ENCODE results near the gene SH3PXD2A.

SH3PXD2A gene

DNA sequence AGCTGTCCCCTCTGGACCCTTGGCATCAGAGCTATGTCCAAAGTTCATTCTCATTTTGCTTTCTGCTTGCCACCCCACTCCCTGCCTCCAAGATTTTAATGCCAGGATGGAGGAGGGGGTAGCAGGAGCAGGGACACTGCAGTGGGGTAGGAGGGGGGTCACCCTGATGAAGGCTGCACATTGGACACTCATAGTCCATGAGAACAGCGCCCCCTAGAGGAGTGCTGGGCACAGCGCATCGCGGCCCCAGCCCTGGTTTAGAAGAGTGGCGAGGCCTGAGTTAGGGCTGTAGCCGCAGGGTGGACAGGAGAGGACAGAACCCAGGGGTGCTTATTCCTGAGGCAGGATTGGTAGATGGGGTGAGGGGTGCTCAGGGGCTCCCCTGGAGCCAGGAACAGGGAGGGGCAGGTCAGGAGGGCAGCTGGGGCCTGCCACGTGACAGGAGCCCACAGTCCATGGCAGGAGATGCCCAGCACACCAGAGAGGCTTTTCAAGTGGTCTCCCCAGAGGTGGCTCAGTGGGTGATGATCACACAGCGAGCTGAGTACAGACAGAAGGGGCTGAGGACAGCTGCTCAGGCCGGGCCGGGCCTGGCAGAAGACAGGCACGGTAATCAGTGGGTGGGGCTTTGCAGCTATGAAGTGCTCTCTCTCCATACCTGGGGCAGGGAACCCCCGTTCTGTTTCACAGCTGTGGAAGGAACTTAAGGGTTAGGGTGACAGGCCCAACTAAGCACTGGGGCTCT, 290.4 kb downstream of the SH3PXD2A start:
- no peak overlapping the region for H3K27ac ChIP-seq (ENCODE audit: extremely low read depth, low read depth, low read length)
- POLR2A ChIA-PET, result no interaction called here

DNA sequence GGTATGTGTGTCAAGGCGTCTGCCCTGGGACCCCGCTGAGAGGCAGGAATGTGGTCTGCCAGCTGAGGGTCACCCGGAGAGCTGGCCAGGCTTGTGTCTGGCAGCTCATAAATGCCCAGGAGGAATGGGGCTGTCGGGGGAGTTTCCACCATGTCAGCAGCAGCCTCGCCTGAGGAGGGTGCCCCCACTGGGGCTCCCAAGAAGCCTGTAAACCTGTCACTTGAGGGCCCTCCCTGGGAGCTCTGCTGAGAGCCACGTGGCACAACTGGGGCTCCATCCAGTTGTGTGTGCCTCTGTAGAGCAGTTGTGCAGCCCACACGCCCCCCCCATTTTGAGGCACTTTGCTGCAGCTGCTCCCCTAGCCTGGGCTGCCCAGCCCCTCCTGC, 291.3 kb downstream of the SH3PXD2A start:
- no peak overlapping the region for H3K27ac ChIP-seq (ENCODE audit: extremely low read depth, low read depth, low read length)
- ChIA-PET POLR2A (no interaction called here), CTCF (interaction anchor here (0.6 to 3.6 kb wide), 32 partner anchors 9 to 729 kb away, joined by 3 to 41 read pairs (median 4); partner anchors contain the start of genes ATP5MK, CALHM3, NEURL1 and PDCD11)
- no peaks in the 10 kb centered on the region for H3K4me1 ChIP-seq (ENCODE audit: control insufficient read depth, insufficient read depth, low read length)
- H3K9me3 ChIP-seq (ENCODE audit: control insufficient read depth, insufficient read depth, low read depth, low read length), result no peaks in the 10 kb centered on the region
- TF ChIP-seq KLF7 (tag by site-specific recombination; IDR thresholded peaks at IDR 0.05; ENCODE audit: borderline replicate concordance), result no peak
- TF ChIP-seq ZIC2 (tag by site-specific recombination; IDR thresholded peaks at IDR 0.05), result peak; percentile 97
- peak; percentile 54; the same call in 1 of the 2 replicates for TF ChIP-seq GLIS2 (tag by site-specific recombination; IDR thresholded peaks at IDR 0.05)
- TF ChIP-seq ZNF292 (tag by site-specific recombination; IDR thresholded peaks at IDR 0.05; ENCODE audit: borderline replicate concordance, low read depth), result no peak
- TF ChIP-seq ZNF202 (tag by site-specific recombination; IDR thresholded peaks at IDR 0.05; ENCODE audit: borderline replicate concordance), result no peak
- TF ChIP-seq GLIS1 (tag by site-specific recombination; IDR thresholded peaks at IDR 0.05), result peak; percentile 98
- 0 out of 2 replicates have a peak, but pooled peaks have one; percentile 47 for TF ChIP-seq ZNF423 (tag by site-specific recombination; IDR thresholded peaks at IDR 0.05)
- no peak overlapping the region for H3K4me3 ChIP-seq (ENCODE audit: low read depth, low read length)
- no peaks in the 10 kb centered on the region for H3K36me3 ChIP-seq (ENCODE audit: control insufficient read depth in 2 of 2, insufficient read depth in 1 of 2, low read length in 2 of 2)

More for the DNA sequence above, 290.4 kb downstream of the SH3PXD2A start:
- TF ChIP-seq ZIC2 (tag by site-specific recombination; IDR thresholded peaks at IDR 0.05), result peak; percentile 29; the same call in 1 of the 2 replicates
- peak; percentile 24; the same call in 1 of the 2 replicates for TF ChIP-seq GLIS1 (tag by site-specific recombination; IDR thresholded peaks at IDR 0.05)
- TF ChIP-seq ZBTB20 (tag by site-specific recombination; IDR thresholded peaks at IDR 0.05), result no peak
- TF ChIP-seq, protein P1, sequence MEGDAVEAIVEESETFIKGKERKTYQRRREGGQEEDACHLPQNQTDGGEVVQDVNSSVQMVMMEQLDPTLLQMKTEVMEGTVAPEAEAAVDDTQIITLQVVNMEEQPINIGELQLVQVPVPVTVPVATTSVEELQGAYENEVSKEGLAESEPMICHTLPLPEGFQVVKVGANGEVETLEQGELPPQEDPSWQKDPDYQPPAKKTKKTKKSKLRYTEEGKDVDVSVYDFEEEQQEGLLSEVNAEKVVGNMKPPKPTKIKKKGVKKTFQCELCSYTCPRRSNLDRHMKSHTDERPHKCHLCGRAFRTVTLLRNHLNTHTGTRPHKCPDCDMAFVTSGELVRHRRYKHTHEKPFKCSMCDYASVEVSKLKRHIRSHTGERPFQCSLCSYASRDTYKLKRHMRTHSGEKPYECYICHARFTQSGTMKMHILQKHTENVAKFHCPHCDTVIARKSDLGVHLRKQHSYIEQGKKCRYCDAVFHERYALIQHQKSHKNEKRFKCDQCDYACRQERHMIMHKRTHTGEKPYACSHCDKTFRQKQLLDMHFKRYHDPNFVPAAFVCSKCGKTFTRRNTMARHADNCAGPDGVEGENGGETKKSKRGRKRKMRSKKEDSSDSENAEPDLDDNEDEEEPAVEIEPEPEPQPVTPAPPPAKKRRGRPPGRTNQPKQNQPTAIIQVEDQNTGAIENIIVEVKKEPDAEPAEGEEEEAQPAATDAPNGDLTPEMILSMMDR (tag by site-specific recombination; IDR thresholded peaks at IDR 0.05), result peak; percentile 80
- no peak for TF ChIP-seq ZNF670 (tag by site-specific recombination; IDR thresholded peaks at IDR 0.05; ENCODE audit: low read depth)
- no peak for TF ChIP-seq YY1 (tag by site-specific recombination; IDR thresholded peaks at IDR 0.05)
- TF ChIP-seq KLF7 (tag by site-specific recombination; IDR thresholded peaks at IDR 0.05; ENCODE audit: borderline replicate concordance), result no peak
- peak; percentile 46 for TF ChIP-seq ZNF654 (tag by site-specific recombination; IDR thresholded peaks at IDR 0.05; ENCODE audit: low read depth)
- Histone ChIP-seq H3K4me1 (ENCODE audit: control insufficient read depth, insufficient read depth, low read length) (no peaks in the 10 kb centered on the region), H3K36me3 (ENCODE audit: control insufficient read depth in 2 of 2, insufficient read depth in 1 of 2, low read length in 2 of 2) (no peaks in the 10 kb centered on the region), H3K4me3 (ENCODE audit: low read depth, low read length) (no peak overlapping the region), H3K9me3 (ENCODE audit: control insufficient read depth, insufficient read depth, low read depth, low read length) (no peaks in the 10 kb centered on the region)
- CTCF ChIA-PET, result interaction anchor here (0.6 to 3.6 kb wide), 44 partner anchors 8 to 730 kb away, joined by 3 to 41 read pairs (median 4); partner anchors contain the start of genes ATP5MK, CALHM3, NEURL1 and PDCD11

DNA sequence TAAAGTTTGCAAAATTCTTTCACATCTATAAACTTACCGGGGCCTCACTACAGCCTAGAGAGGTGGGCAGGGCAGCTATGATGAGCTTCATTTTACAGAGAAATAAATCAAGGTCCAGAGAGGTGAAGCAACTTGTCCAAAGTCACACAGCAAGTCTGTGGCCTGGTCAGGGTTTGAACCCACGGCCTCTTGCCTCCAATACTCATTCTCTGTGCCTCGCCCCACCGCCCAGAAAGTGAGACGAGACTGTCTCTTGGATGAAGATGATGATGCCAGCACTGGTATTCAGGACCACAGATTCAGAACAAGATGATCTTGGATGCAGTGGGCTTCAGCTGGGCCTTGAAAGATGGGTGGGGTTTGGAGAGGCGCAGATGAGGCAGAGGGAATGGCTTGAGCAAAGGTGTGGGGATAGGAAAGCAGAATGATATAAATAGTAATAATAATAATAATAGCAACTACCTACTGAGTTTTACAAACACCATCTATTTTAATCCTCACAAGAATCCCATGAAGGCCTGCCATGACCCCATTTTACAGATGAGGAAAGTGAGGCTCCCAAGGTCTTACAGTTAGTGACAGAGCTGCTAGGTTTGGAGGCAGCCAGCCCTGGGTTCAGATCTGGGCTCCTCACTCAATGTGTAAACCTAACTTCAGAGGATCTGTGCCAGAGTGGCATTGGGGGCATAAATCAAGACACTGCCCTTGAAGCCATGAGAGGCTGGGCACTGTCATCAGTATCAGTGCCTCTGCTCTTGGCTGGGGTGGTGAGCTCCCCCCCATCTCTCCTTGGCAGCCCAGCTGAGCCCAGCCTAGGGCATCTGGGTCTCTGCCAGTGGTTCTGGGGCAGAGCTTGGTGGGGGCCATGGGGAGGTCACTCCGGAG, 291.9 kb downstream of the SH3PXD2A start:
- Histone ChIP-seq H3K9me3 (ENCODE audit: control insufficient read depth, insufficient read depth, low read depth, low read length) (no peaks in the 10 kb centered on the region), H3K27ac (ENCODE audit: extremely low read depth, low read depth, low read length) (no peak overlapping the region), H3K36me3 (ENCODE audit: control insufficient read depth in 2 of 2, insufficient read depth in 1 of 2, low read length in 2 of 2) (no peaks in the 10 kb centered on the region), H3K4me3 (ENCODE audit: low read depth, low read length) (no peak overlapping the region), H3K4me1 (ENCODE audit: control insufficient read depth, insufficient read depth, low read length) (no peaks in the 10 kb centered on the region)
- TF ChIP-seq ZNF157 (tag by site-specific recombination; IDR thresholded peaks at IDR 0.05), result no peak
- no peak for TF ChIP-seq ZNF555 (tag by site-specific recombination; conservative IDR thresholded peaks at IDR 0.05)
- no peak for TF ChIP-seq MYNN (tag by site-specific recombination; IDR thresholded peaks at IDR 0.05; ENCODE audit: borderline replicate concordance)
- TF ChIP-seq ZNF610 (tag by site-specific recombination; IDR thresholded peaks at IDR 0.05; ENCODE audit: borderline replicate concordance), result no peak
- TF ChIP-seq, protein P2, sequence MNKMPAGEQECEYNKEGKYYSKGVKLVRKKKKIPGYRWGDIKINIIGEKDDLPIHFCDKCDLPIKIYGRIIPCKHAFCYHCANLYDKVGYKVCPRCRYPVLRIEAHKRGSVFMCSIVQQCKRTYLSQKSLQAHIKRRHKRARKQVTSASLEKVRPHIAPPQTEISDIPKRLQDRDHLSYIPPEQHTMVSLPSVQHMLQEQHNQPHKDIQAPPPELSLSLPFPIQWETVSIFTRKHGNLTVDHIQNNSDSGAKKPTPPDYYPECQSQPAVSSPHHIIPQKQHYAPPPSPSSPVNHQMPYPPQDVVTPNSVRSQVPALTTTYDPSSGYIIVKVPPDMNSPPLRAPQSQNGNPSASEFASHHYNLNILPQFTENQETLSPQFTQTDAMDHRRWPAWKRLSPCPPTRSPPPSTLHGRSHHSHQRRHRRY (tag by site-specific recombination; IDR thresholded peaks at IDR 0.05), result no peak
- CTCF ChIA-PET, result interaction anchor here (0.6 to 3.6 kb wide), 22 partner anchors 9 to 230 kb away, joined by 3 to 41 read pairs (median 4); partner anchors contain the start of genes ATP5MK, NEURL1 and PDCD11
- POLR2A ChIA-PET, result no interaction called here
